NCI-H2196 (cell line): ENCODE measurements around the gene RAB39A.
"Not testable (repeated sequence)": the region's sequence is repeated elsewhere in the genome, so short reads cannot be mapped to it uniquely, and the experiment has no call there.

Experiments used
- DNase-seq: peaks from one replicate; lab custom pipeline; 2025; ENCODE audit not compliant: unreplicated experiment; lab: John Stamatoyannopoulos, UW

The RAB39A gene, protein sequence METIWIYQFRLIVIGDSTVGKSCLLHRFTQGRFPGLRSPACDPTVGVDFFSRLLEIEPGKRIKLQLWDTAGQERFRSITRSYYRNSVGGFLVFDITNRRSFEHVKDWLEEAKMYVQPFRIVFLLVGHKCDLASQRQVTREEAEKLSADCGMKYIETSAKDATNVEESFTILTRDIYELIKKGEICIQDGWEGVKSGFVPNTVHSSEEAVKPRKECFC

GRCh38 chr11:107928046-107928766 is at the start of gene RAB39A:
Gene RAB39A (plus strand): TSS chr11:107928448. CDS start chr11:107928569, 121 bp downstream.
- DNase-seq: peak; percentile 94

- not testable (repeated sequence) for DNase-seq
Observed at GRCh38 chr11:107881471-107881870, 46.8 kb upstream of the RAB39A start.

DNA sequence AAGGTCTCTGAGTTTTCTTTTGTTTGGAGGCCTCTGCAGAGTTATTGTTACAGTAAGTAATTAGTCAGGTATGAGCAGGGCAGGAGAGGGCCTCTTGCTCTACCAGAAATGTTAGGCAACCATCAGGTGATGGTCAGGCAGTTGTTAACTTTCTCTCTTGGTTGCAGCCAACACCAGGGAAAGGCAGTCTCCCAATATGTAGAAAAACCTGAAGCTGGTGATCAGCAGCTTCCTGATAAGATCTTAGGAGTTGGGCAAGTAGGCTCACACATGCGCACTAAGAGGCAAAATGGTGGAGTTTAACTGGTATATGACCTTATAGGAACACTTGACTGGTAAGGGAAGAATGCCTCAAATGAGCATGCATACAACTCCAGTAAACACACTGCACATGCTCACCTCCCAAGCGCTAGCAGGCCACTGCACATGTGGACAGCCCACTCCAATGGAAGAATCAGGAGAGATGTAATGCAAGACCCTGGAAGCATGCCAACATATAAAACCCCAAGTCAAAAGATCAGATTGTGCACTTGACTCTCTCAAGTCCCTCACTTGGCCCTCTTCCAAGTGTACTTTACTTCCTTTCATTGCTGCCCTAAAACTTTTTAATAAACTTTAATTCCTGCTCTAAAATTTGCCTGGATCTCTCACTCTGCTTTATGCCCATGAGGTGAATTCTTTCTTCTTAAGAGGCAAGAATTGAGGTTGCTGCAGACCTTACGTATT is 46.0 kb upstream of the RAB39A start:
- DNase-seq: peak; percentile 32

DNA sequence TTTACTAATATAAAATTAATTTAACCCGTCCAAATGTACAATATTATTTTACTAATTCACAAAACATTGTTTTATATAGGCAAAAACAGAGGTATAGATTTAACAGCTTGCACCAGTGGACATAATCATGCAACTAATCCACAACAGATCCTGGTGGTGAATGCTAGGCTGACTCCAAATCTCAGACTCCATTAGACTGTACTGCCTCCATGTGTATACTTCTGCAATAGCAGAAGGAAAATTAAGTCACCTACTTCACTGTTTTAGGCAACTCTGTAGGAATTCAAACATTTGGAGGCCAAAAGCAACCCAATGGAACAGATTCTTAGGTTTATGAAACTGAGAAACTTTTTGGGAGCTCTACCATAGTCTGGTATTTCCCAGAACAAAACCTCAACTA is 30.0 kb upstream of the RAB39A start:
- peak; percentile 7 for DNase-seq

GRCh38 chr11:107908211-107908610 is 20.0 kb upstream of the RAB39A start:
- DNase-seq: no peak

DNA sequence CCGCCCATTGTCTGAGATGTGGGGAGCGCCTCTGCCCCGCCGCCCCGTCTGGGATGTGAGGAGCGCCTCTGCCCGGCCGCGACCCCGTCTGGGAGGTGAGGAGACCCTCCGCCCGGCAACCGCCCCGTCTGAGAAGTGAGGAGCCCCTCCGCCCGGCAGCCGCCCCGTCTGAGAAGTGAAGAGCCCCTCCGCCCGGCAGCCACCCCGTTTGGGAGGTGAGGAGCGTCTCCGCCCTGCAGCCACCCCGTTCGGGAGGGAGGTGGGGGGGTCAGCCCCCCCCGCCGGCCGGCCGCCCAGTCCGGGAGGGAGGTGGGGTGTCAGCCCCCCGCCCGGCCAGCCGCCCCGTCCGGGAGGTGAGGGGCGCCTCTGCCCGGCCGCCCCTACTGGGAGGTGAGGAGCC is 15.8 kb upstream of the RAB39A start:
- not testable (repeated sequence) for DNase-seq

- DNase-seq: no peak
Observed at GRCh38 chr11:107915229-107915628, 13.0 kb upstream of the RAB39A start.

- no peak for DNase-seq
Observed at GRCh38 chr11:107916671-107917241, 11.5 kb upstream of the RAB39A start.

DNA sequence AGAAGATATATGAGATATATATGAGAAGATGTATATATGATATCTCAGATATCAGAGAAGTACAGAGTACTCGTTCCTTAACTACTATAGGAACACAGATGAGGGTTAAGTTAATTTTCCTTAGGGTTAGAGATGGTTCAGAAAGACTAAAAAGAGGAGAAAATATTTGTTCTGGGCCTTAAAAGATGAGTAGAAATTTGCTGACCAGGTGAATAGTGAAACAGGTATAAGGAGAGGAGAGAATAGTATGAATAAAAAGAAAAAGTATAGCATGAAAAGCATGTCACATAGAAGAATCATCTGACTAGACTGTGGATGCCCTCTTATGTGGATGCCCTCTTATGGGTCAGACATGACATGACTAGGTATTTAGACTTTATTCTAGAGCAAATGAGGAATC is 6.3 kb upstream of the RAB39A start:
- DNase-seq: no peak

GRCh38 chr11:107923519-107923918 is 4.7 kb upstream of the RAB39A start:
- DNase-seq: not testable (repeated sequence)

GRCh38 chr11:107924306-107924705 is 3.9 kb upstream of the RAB39A start:
- DNase-seq: no peak

DNA sequence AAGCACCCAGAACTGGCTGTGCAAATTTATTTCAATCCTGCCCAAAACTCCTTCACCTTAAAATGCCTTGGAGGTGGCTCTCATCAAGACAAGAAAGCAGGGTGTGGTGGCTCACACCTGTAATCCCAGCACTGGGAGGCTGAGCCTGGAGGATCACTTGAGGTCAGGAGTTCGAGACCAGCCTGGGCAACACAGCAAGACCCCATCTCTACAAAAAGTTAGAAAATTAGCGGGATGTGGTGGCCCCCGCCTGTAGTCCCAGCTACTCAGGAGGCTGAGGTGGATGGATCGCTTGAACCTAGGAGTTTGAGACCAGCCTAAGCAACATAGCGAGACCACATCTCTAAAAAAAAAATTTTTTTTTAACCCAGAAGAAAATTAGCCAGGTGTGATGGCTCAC is 689 bp upstream of the RAB39A start:
- DNase-seq: no peak

GRCh38 chr11:107928767-107929507 is 689 bp downstream of the RAB39A start:
- DNase-seq: peak; percentile 30

GRCh38 chr11:107929611-107930200 is 1.5 kb downstream of the RAB39A start:
- DNase-seq: no peak

DNA sequence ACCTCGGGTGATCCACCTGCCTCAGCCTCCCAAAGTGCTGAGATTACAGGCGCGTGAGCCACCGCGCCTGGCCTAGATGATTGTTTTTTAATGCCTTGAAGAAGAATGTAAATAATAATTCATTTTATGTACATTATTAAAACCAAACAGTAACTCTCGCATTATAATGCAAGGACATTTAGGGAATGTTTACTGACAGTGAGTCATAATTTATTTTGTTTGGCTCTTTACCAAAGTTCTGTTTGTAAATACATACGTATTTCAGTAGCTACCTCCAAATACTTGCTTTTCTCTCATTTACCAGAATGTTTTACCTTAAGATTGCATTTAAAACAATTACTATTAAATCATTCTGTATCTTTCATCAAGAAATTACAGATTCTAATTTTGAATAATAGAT is 3.0 kb downstream of the RAB39A start:
- DNase-seq: no peak

GRCh38 chr11:107947904-107948303 is 19.7 kb downstream of the RAB39A start:
- DNase-seq: no peak

DNA sequence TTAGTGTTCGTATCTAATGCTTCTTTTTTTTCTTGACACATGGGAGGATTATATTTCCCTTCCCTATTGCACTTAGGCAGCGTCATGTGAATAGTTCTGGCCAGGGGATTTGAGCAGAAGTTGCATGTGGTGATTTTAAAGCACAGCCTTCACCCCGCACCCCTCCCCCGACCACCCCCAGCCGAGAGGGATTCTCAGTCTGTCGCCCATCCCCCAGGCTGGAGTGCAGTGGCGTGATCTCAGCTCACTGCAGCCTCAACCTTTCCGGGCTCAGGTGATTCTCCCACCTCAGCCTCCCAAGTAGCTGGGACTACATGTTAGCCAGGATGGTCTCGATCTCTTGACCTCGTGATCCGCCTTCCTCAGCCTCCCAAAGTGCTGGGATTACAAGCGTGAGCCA is 20.1 kb downstream of the RAB39A start:
- DNase-seq: not testable (repeated sequence)

DNA sequence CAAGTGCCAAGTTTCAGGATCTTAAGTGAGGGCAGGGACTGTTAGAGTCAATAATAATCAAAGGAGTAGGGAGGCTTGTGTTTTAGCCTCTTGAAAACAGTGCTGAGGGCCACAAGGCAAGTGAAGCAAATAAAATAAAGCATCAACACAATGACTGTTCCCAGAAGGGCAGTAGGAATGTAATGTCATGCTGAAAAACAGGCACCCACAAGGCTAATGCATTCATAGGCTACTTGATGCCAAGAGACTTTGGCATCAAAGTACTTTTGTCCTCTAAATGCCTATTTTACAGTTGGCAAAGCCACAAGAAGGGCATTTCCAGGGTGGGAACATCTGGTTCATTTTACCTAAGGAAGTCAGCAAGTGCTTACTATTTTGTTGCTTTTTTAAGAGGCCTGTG is 22.9 kb downstream of the RAB39A start:
- no peak for DNase-seq

- DNase-seq: no peak
Observed at GRCh38 chr11:107953446-107953845, 25.2 kb downstream of the RAB39A start.

DNA sequence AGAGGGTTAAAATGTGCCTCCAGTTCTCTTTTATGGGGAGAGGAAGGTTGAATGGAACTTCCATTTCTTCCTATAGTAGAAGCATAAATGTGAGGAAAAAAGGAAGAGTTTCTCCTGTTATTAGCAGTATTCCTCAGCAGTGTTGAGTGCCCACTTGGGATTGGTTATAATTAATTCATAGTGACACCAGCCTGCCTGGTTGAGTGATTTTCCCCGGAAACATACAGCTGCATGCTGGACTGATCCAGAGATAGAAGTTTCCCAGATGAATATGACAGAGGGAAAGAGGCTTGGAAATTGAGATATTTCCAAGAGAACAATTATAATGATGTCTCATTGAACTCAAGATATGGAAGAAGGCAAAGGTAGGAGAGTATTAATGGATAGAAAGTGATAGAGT is 28.3 kb downstream of the RAB39A start:
- no peak for DNase-seq
